Measurements from ENCODE around the gene WNT4. TPM values are rescaled to one million over a fixed set of nuclear protein-coding genes. Genes with fewer than 3 reads are reported as not detected.
A peak's percentile ranks its signal among the peaks of the same experiment; 100 is the strongest.

The WNT4 gene
- total and polyA plus RNA-seq, 10 of the 15 experiments (the other 5 are each of a cell fraction or from before 2014, with no cell fraction given), result 0.01 TPM; not detected in 9

DNA sequence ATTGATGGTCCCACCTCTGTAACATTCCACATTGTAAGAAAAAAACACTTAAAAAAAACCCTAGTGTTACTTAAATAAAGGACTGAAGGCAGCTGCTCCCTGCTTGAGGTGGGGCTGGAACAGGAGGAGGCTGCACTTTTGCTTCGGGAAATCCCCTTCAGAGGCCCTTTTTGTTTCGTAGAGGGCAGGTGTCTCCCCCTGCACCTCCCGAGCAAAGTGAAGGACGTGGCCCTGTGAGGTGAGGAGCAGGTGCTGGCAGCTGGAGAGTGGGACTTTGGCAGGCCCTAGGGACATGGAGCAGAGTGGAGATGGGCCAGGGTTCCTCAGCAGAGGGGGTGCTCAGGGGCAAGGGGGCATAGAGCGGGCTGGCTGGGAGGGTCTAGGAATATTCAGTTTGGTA lies 33.4 kb upstream of the WNT4 start (continued):
- TF ChIP-seq FOS (IDR thresholded peaks at IDR 0.05; ENCODE audit: borderline replicate concordance, extremely low read depth, insufficient read length) (no peak), ZNF217 (IDR thresholded peaks at IDR 0.05) (no peak), ETV6 (conservative IDR thresholded peaks at IDR 0.05 in 1 of 2, IDR thresholded peaks at IDR 0.05 in 1 of 2; ENCODE audit: borderline replicate concordance in 1 of 2, low read depth in 1 of 2) (no peak), BCL11A (IDR thresholded peaks at IDR 0.05; ENCODE audit: low read depth, low read length) (no peak), TAF1 (IDR thresholded peaks at IDR 0.05; ENCODE audit: borderline replicate concordance, low read depth, low read length) (no peak), NBN (IDR thresholded peaks at IDR 0.05) (no peak), RB1 (IDR thresholded peaks at IDR 0.05; ENCODE audit: borderline replicate concordance) (no peak), NRF1 (conservative IDR thresholded peaks at IDR 0.05; ENCODE audit: low read depth, low read length) (no peak), GABPA (IDR thresholded peaks at IDR 0.05; ENCODE audit: low read depth) (no peak), EP300 (IDR thresholded peaks at IDR 0.05; ENCODE audit: borderline replicate concordance in 1 of 2, control insufficient read depth in 1 of 2, low read depth in 2 of 2, low read length in 2 of 2) (no peak), CEBPB (IDR thresholded peaks at IDR 0.05; ENCODE audit: borderline replicate concordance in 1 of 2, low read depth in 2 of 2, low read length in 2 of 2) (no peak), RAD51 (IDR thresholded peaks at IDR 0.05) (no peak)
- TF ChIP-seq, protein P1, sequence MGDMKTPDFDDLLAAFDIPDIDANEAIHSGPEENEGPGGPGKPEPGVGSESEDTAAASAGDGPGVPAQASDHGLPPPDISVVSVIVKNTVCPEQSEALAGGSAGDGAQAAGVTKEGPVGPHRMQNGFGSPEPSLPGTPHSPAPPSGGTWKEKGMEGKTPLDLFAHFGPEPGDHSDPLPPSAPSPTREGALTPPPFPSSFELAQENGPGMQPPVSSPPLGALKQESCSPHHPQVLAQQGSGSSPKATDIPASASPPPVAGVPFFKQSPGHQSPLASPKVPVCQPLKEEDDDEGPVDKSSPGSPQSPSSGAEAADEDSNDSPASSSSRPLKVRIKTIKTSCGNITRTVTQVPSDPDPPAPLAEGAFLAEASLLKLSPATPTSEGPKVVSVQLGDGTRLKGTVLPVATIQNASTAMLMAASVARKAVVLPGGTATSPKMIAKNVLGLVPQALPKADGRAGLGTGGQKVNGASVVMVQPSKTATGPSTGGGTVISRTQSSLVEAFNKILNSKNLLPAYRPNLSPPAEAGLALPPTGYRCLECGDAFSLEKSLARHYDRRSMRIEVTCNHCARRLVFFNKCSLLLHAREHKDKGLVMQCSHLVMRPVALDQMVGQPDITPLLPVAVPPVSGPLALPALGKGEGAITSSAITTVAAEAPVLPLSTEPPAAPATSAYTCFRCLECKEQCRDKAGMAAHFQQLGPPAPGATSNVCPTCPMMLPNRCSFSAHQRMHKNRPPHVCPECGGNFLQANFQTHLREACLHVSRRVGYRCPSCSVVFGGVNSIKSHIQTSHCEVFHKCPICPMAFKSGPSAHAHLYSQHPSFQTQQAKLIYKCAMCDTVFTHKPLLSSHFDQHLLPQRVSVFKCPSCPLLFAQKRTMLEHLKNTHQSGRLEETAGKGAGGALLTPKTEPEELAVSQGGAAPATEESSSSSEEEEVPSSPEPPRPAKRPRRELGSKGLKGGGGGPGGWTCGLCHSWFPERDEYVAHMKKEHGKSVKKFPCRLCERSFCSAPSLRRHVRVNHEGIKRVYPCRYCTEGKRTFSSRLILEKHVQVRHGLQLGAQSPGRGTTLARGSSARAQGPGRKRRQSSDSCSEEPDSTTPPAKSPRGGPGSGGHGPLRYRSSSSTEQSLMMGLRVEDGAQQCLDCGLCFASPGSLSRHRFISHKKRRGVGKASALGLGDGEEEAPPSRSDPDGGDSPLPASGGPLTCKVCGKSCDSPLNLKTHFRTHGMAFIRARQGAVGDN (IDR thresholded peaks at IDR 0.05), result no peak
- TF ChIP-seq, protein P2, sequence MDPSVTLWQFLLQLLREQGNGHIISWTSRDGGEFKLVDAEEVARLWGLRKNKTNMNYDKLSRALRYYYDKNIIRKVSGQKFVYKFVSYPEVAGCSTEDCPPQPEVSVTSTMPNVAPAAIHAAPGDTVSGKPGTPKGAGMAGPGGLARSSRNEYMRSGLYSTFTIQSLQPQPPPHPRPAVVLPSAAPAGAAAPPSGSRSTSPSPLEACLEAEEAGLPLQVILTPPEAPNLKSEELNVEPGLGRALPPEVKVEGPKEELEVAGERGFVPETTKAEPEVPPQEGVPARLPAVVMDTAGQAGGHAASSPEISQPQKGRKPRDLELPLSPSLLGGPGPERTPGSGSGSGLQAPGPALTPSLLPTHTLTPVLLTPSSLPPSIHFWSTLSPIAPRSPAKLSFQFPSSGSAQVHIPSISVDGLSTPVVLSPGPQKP (IDR thresholded peaks at IDR 0.05; ENCODE audit: low read depth, low read length), result no peak
- TF ChIP-seq, protein P3, sequence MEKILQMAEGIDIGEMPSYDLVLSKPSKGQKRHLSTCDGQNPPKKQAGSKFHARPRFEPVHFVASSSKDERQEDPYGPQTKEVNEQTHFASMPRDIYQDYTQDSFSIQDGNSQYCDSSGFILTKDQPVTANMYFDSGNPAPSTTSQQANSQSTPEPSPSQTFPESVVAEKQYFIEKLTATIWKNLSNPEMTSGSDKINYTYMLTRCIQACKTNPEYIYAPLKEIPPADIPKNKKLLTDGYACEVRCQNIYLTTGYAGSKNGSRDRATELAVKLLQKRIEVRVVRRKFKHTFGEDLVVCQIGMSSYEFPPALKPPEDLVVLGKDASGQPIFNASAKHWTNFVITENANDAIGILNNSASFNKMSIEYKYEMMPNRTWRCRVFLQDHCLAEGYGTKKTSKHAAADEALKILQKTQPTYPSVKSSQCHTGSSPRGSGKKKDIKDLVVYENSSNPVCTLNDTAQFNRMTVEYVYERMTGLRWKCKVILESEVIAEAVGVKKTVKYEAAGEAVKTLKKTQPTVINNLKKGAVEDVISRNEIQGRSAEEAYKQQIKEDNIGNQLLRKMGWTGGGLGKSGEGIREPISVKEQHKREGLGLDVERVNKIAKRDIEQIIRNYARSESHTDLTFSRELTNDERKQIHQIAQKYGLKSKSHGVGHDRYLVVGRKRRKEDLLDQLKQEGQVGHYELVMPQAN (conservative IDR thresholded peaks at IDR 0.05), result no peak
- TF ChIP-seq, protein P4, sequence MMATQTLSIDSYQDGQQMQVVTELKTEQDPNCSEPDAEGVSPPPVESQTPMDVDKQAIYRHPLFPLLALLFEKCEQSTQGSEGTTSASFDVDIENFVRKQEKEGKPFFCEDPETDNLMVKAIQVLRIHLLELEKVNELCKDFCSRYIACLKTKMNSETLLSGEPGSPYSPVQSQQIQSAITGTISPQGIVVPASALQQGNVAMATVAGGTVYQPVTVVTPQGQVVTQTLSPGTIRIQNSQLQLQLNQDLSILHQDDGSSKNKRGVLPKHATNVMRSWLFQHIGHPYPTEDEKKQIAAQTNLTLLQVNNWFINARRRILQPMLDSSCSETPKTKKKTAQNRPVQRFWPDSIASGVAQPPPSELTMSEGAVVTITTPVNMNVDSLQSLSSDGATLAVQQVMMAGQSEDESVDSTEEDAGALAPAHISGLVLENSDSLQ (IDR thresholded peaks at IDR 0.05), result peak; percentile 37; the same call in 1 of the 2 replicates
- TF ChIP-seq, protein P5, sequence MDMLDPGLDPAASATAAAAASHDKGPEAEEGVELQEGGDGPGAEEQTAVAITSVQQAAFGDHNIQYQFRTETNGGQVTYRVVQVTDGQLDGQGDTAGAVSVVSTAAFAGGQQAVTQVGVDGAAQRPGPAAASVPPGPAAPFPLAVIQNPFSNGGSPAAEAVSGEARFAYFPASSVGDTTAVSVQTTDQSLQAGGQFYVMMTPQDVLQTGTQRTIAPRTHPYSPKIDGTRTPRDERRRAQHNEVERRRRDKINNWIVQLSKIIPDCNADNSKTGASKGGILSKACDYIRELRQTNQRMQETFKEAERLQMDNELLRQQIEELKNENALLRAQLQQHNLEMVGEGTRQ (IDR thresholded peaks at IDR 0.05; ENCODE audit: borderline replicate concordance, low read depth, low read length), result no peak
- TF ChIP-seq, protein P6, sequence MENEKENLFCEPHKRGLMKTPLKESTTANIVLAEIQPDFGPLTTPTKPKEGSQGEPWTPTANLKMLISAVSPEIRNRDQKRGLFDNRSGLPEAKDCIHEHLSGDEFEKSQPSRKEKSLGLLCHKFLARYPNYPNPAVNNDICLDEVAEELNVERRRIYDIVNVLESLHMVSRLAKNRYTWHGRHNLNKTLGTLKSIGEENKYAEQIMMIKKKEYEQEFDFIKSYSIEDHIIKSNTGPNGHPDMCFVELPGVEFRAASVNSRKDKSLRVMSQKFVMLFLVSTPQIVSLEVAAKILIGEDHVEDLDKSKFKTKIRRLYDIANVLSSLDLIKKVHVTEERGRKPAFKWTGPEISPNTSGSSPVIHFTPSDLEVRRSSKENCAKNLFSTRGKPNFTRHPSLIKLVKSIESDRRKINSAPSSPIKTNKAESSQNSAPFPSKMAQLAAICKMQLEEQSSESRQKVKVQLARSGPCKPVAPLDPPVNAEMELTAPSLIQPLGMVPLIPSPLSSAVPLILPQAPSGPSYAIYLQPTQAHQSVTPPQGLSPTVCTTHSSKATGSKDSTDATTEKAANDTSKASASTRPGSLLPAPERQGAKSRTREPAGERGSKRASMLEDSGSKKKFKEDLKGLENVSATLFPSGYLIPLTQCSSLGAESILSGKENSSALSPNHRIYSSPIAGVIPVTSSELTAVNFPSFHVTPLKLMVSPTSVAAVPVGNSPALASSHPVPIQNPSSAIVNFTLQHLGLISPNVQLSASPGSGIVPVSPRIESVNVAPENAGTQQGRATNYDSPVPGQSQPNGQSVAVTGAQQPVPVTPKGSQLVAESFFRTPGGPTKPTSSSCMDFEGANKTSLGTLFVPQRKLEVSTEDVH (IDR thresholded peaks at IDR 0.05; ENCODE audit: low read depth, partially characterized antibody), result no peak
